Neural progenitor cell (in vitro differentiated cells): ENCODE measurements around the gene SGCD. TPM values are rescaled to one million over a fixed set of nuclear protein-coding genes. Genes with fewer than 3 reads are reported as not detected.

ENCODE experiments used
- DNase-seq: peaks from one replicate; pipeline ENCODE4 v3.0.0-alpha.2; 2016; ENCODE audit warnings: low spot score
- H2AFZ ChIP-seq: fragments of 200-600 bp; sonication (generic); replicated peaks from 2 replicates; pipeline ENCODE4 v1.6.1; 2016; ENCODE audit warnings: antibody characterized with exemption
- H3F3A ChIP-seq: fragments of 200-600 bp; sonication (generic); 2 replicates; pipeline ENCODE4 v1.6.1; 2016; ENCODE audit warnings: antibody characterized with exemption, low read depth
- H3K27ac ChIP-seq: fragments of 200-600 bp; sonication (generic); 2 replicates; pipeline ENCODE4 v1.5.1; 2016; ENCODE audit warnings: mild to moderate bottlenecking
- H3K27me3 ChIP-seq: fragments of 200-600 bp; sonication (generic); 2 replicates; pipeline ENCODE4 v1.6.1; 2016; ENCODE audit warnings: mild to moderate bottlenecking, moderate library complexity
- H3K36me3 ChIP-seq: fragments of 200-600 bp; sonication (generic); 2 replicates; pipeline ENCODE4 v1.5.1; 2016
- H3K4me1 ChIP-seq: fragments of 200-600 bp; sonication (generic); 2 replicates; pipeline ENCODE4 v1.6.1; 2016; ENCODE audit warnings: mixed run types
- H3K4me2 ChIP-seq: fragments of 200-600 bp; sonication (generic); 2 replicates; pipeline ENCODE4 v1.6.1; 2016
- H3K4me3 ChIP-seq: fragments of 200-600 bp; sonication (generic); 2 replicates; pipeline ENCODE4 v1.5.1; 2016
- H3K79me2 ChIP-seq: fragments of 200-600 bp; sonication (generic); 2 replicates; pipeline ENCODE4 v1.6.1; 2016; ENCODE audit warnings: low read depth
- H3K9ac ChIP-seq: fragments of 200-600 bp; sonication (generic); 2 replicates; pipeline ENCODE4 v1.6.1; 2016
- H3K9me3 ChIP-seq: fragments of 200-600 bp; sonication (generic); 2 replicates; pipeline ENCODE4 v1.5.1; 2016; ENCODE audit warnings: low read depth
- H4K20me1 ChIP-seq: fragments of 200-600 bp; sonication (generic); 2 replicates; pipeline ENCODE4 v1.6.1; 2016; ENCODE audit warnings: low read depth
- H3K27ac Mint-ChIP-seq: 3 replicates; pipeline ENCODE4 v1.8.0; 2021; ENCODE audit warnings: mixed read lengths
- H3K27me3 Mint-ChIP-seq: 2 replicates; pipeline ENCODE4 v1.8.0; 2022; ENCODE audit warnings: low read depth, mild to moderate bottlenecking, inconsistent platforms, moderate library complexity, mixed read lengths; ENCODE audit not compliant: insufficient read depth
- H3K36me3 Mint-ChIP-seq: 3 replicates; pipeline ENCODE4 v1.8.0; 2021; ENCODE audit warnings: mixed read lengths
- H3K4me1 Mint-ChIP-seq: 3 replicates; pipeline ENCODE4 v1.8.0; 2021; ENCODE audit warnings: mixed read lengths
- H3K4me3 Mint-ChIP-seq: 3 replicates; pipeline ENCODE4 v1.8.0; 2021; ENCODE audit warnings: mild to moderate bottlenecking, moderate library complexity, mixed read lengths
- H3K9me3 Mint-ChIP-seq: 3 replicates; pipeline ENCODE4 v1.8.0; 2020; ENCODE audit warnings: mixed read lengths
- EZH2 ChIP-seq: fragments of 200-600 bp; sonication (generic); IDR thresholded peaks from 2 replicates; pipeline ENCODE4 v1.6.1; 2017; ENCODE audit warnings: antibody characterized with exemption, mild to moderate bottlenecking, moderate library complexity
- EZH2phosphoT487 ChIP-seq: fragments of 200-600 bp; sonication (generic); IDR thresholded peaks from 2 replicates; pipeline ENCODE4 v1.6.1; 2017; ENCODE audit warnings: antibody characterized with exemption
- total RNA-seq: library from RNA; depleted of rRNA; stranded (reverse); fragments of >200 nt; gene quantifications from 2 replicates; pipeline ENCODE4 v1.2.3, GENCODE V29; 2015; ENCODE audit warnings: low replicate concordance
- TF ChIP-seq, protein P1 (sequence below): fragments of 200-600 bp; sonication (generic); IDR thresholded peaks from 2 replicates; pipeline ENCODE4 v1.5.1; 2017; ENCODE audit warnings: antibody characterized with exemption, mild to moderate bottlenecking

SGCD gene
- total RNA-seq, 1 donor from 2014 or later, result not detected

GRCh38 chr5:156704139-156704538 lies 377.2 kb downstream of the SGCD start:
- no peaks in the 10 kb centered on the region for H3K4me1 ChIP-seq
- H4K20me1 ChIP-seq, result no peaks in the 10 kb centered on the region
- Mint-ChIP-seq H3K36me3 (no peaks in the 10 kb centered on the region), H3K27ac (no peak overlapping the region), H3K4me1 (no peaks in the 10 kb centered on the region), H3K9me3 (no peaks in the 10 kb centered on the region), H3K27me3 (no peaks in the 10 kb centered on the region), H3K4me3 (no peak overlapping the region)
- H3F3A ChIP-seq, result no peaks in the 10 kb centered on the region
- no peaks in the 10 kb centered on the region for H3K27me3 ChIP-seq
- DNase-seq, result no peak
- no peak overlapping the region for H3K9ac ChIP-seq
- no peak overlapping the region for H3K27ac ChIP-seq
- H3K79me2 ChIP-seq, result no peaks in the 10 kb centered on the region
- TF ChIP-seq EZH2 (no peak), EZH2phosphoT487 (no peak)
- TF ChIP-seq, protein P1, sequence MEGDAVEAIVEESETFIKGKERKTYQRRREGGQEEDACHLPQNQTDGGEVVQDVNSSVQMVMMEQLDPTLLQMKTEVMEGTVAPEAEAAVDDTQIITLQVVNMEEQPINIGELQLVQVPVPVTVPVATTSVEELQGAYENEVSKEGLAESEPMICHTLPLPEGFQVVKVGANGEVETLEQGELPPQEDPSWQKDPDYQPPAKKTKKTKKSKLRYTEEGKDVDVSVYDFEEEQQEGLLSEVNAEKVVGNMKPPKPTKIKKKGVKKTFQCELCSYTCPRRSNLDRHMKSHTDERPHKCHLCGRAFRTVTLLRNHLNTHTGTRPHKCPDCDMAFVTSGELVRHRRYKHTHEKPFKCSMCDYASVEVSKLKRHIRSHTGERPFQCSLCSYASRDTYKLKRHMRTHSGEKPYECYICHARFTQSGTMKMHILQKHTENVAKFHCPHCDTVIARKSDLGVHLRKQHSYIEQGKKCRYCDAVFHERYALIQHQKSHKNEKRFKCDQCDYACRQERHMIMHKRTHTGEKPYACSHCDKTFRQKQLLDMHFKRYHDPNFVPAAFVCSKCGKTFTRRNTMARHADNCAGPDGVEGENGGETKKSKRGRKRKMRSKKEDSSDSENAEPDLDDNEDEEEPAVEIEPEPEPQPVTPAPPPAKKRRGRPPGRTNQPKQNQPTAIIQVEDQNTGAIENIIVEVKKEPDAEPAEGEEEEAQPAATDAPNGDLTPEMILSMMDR, result no peak
- no peaks in the 10 kb centered on the region for H3K9me3 ChIP-seq
- H3K4me2 ChIP-seq, result no peak overlapping the region
- no peak overlapping the region for H2AFZ ChIP-seq
- no peaks in the 10 kb centered on the region for H3K36me3 ChIP-seq
- H3K4me3 ChIP-seq, result no peak overlapping the region

DNA sequence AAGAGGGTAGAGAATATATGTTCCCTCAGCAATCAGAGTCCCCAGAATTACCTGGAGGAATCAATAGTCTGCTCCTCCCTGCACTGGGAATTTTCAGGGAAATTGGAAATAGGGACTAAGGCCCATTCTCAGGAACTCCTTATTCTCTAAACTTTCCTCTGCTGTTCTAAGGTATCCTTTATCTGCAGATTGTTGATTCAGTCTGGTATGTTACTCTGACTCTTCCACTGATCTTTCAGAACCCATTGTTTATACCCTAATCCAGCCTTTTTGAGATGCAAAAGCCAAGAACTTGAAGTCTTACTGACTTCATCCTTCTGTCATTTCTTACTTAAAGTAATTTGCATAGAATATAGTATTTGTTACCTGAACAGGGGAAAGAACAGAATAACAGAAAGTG lies 379.7 kb downstream of the SGCD start:
- no peak for DNase-seq
- Histone ChIP-seq H3F3A (no peaks in the 10 kb centered on the region), H3K4me3 (no peak overlapping the region), H3K9me3 (no peaks in the 10 kb centered on the region), H3K36me3 (no peaks in the 10 kb centered on the region), H3K27ac (no peak overlapping the region), H4K20me1 (no peaks in the 10 kb centered on the region), H3K79me2 (no peaks in the 10 kb centered on the region), H2AFZ (no peak overlapping the region), H3K9ac (no peak overlapping the region), H3K27me3 (no peaks in the 10 kb centered on the region), H3K4me1 (no peaks in the 10 kb centered on the region), H3K4me2 (no peak overlapping the region)
- Mint-ChIP-seq H3K9me3 (no peaks in the 10 kb centered on the region), H3K4me1 (no peaks in the 10 kb centered on the region), H3K36me3 (no peaks in the 10 kb centered on the region), H3K27ac (no peak overlapping the region), H3K27me3 (no peaks in the 10 kb centered on the region), H3K4me3 (no peak overlapping the region)
- TF ChIP-seq, protein P1, result no peak
- TF ChIP-seq EZH2phosphoT487, result no peak
- TF ChIP-seq EZH2, result no peak

GRCh38 chr5:156707750-156708149 lies 380.8 kb downstream of the SGCD start:
- Histone ChIP-seq H3K79me2 (no peaks in the 10 kb centered on the region), H3K36me3 (no peaks in the 10 kb centered on the region), H2AFZ (no peak overlapping the region), H4K20me1 (no peaks in the 10 kb centered on the region), H3K9me3 (no peaks in the 10 kb centered on the region), H3K4me2 (no peak overlapping the region), H3K9ac (no peak overlapping the region), H3K4me1 (no peaks in the 10 kb centered on the region), H3K27ac (no peak overlapping the region), H3K4me3 (no peak overlapping the region), H3K27me3 (no peaks in the 10 kb centered on the region), H3F3A (no peaks in the 10 kb centered on the region)
- no peak for DNase-seq
- Mint-ChIP-seq H3K27me3 (no peaks in the 10 kb centered on the region), H3K27ac (no peak overlapping the region), H3K4me1 (no peaks in the 10 kb centered on the region), H3K9me3 (peaks cover 3% of the 10 kb centered on the region), H3K36me3 (peaks cover 2% of the 10 kb centered on the region), H3K4me3 (no peak overlapping the region)
- TF ChIP-seq EZH2 (no peak), EZH2phosphoT487 (no peak)
- TF ChIP-seq, protein P1, result no peak
